Spleen (tissue), 11 donors: ENCODE results near the gene PALLD. TPM values are rescaled to one million over a fixed set of nuclear protein-coding genes. Genes with fewer than 3 reads are reported as not detected.
"Not testable (repeated sequence)": the region's sequence is repeated elsewhere in the genome, so short reads cannot be mapped to it uniquely, and the experiment has no call there.

Experiments
- DNase-seq: peaks from one replicate; pipeline ENCODE4 v3.0.0-alpha.2; 2020
- H3K27ac ChIP-seq, 8 donors: fragments of 200-600 bp; sonication (generic) in 7 of 8; 1 replicate in 4 of 8; 2 replicates in 4 of 8; pipeline versions ENCODE4 v1.5.0 to v1.8.0; 2016 to 2021; ENCODE audit warnings: inconsistent platforms in 4 of 8, mild to moderate bottlenecking in 4 of 8, moderate library complexity in 1 of 8
- H3K27me3 ChIP-seq, 7 donors: fragments of 200-600 bp; sonication (generic) in 6 of 7; replicated peaks in 1 of 7; 1 replicate in 4 of 7; 2 replicates in 3 of 7; pipeline versions ENCODE4 v1.5.0 to v1.8.0; 2016 to 2021; ENCODE audit warnings: inconsistent platforms in 3 of 7, mild to moderate bottlenecking in 1 of 7
- H3K36me3 ChIP-seq, 6 donors: fragments of 200-600 bp; sonication (generic) in 5 of 6; 1 replicate in 4 of 6; 2 replicates in 2 of 6; pipeline versions ENCODE4 v1.5.0 to v1.8.0; 2016 to 2021; ENCODE audit warnings: inconsistent platforms in 2 of 6
- H3K4me1 ChIP-seq, 6 donors: fragments of 200-600 bp; sonication (generic) in 5 of 6; 1 replicate in 3 of 6; 2 replicates in 3 of 6; pipeline versions ENCODE4 v1.5.0 to v1.8.0; 2016 to 2021; ENCODE audit warnings: inconsistent platforms in 3 of 6
- H3K4me3 ChIP-seq, 8 donors: fragments of 200-600 bp; sonication (generic) in 7 of 8; 1 replicate in 4 of 8; 2 replicates in 4 of 8; pipeline versions ENCODE4 v1.5.0 to v1.8.0; 2016 to 2021; ENCODE audit warnings: inconsistent platforms in 4 of 8, mild to moderate bottlenecking in 4 of 8, moderate library complexity in 2 of 8
- H3K9me3 ChIP-seq, 8 donors: fragments of 200-600 bp; sonication (generic) in 7 of 8; 1 replicate in 4 of 8; 2 replicates in 4 of 8; pipeline versions ENCODE4 v1.5.0 to v1.8.0; 2016 to 2021; ENCODE audit warnings: inconsistent platforms in 4 of 8
- POLR2A ChIP-seq, 3 donors: fragments of 450-650 bp; IDR thresholded peaks; one replicate each; pipeline ENCODE4 v1.5.1; 2017; ENCODE audit warnings: antibody characterized with exemption in 3 of 3, mild to moderate bottlenecking in 1 of 3
- POLR2AphosphoS5 ChIP-seq, 3 donors: sonication (generic); formaldehyde crosslinking; IDR thresholded peaks; one replicate each; pipeline ENCODE4 v1.5.1; 2017; ENCODE audit warnings: antibody characterized with exemption in 3 of 3
- WGBS, 5 donors: extraction: QIAGEN DNeasy Blood & Tissue Kit in 3 of 5; methylation state at CpG; one replicate each; pipeline versions ENCODE4 v1.1.5 to v1.1.7; 2013 to 2018; 5-methylcytosine and 5-hydroxymethylcytosine counted together
- intact Hi-C: fragments of 100-400 bp; cut with DNase I; formaldehyde crosslinking; loops from one replicate; pipeline ENCODE4 v1.15.0; 2023; ENCODE audit warnings: low total_unique reads
- polyA plus RNA-seq, 3 donors: library from polyadenylated mRNA; stranded (reverse); fragments of 200-250 nt; gene quantifications; one replicate each; pipeline ENCODE4 v1.2.1, GENCODE V29; 2013
- total RNA-seq, 7 donors: library from RNA; depleted of rRNA in 3 of 7; stranded (reverse); fragments of >200 nt in 3 of 7; fragmentation: NEBNext Ultra II Directional in 4 of 7; extraction: Animal tissue kit (Norgen Biotek cat#: 25700) in 4 of 7; gene quantifications; one replicate each; pipeline versions ENCODE4 v1.1.0 to v1.2.1, GENCODE V29; 2016 to 2021
- TF ChIP-seq, protein P1 (sequence below), 11 experiments: fragments of 200-600 bp in 7 of 11; fragments of 450-650 bp in 4 of 11; sonication (generic) in 4 of 11; IDR thresholded peaks in 8 of 11; conservative IDR thresholded peaks in 3 of 11; 1 replicate in 7 of 11; 2 replicates in 4 of 11; pipeline versions ENCODE4 v1.4.0 to v1.8.0; 2016 to 2021; ENCODE audit warnings: antibody characterized with exemption in 11 of 11, inconsistent platforms in 4 of 11, mild to moderate bottlenecking in 1 of 11
- donor health status: healthy with polysubstance abuse.
- donor health status: DM: no; HTN: no; CAD: no; lungs with moderate emphysema.
- donor health status: DM: no; HTN: no; CAD: no.
- donor health status: Bipolar disorder and iron deficiency.
- donor health status: healthy.
- donor health status: DM: no; HTN: no; CAD: no.
- donor health status: DM: yes; HTN: yes; CAD: no.

The PALLD gene
- total and polyA plus RNA-seq, 10 donors: 24.3 to 228 (median 142) TPM

DNA sequence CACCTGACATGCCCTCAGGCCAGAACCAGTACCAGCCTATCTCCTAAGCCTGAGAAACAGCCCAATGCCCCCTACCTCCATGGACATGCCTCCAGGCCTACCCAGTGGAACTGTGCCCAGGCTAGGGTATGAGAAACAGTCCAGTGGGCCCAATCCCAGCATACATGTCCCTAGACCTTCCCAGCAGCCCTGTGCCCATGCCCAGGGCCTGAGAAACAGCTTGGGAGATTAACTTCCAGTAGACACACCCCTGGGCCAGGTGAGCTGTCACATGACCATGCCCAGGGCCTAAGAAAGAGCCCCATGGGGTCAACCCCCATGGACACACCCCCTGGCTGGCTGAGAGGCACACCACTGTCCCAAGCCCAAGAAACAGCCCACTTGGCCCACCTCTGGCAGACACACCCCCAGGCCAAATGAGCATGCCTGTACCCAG is 434.4 kb downstream of the PALLD start:
- intact Hi-C loops: no loop called here
- H3K4me1 ChIP-seq: no peaks in the 10 kb centered on the region
- TF ChIP-seq POLR2A (IDR thresholded peaks at IDR 0.05) (no peak), POLR2AphosphoS5 (IDR thresholded peaks at IDR 0.05) (peak in 1 of 3 donors; percentile 22)
- TF ChIP-seq, protein P1, sequence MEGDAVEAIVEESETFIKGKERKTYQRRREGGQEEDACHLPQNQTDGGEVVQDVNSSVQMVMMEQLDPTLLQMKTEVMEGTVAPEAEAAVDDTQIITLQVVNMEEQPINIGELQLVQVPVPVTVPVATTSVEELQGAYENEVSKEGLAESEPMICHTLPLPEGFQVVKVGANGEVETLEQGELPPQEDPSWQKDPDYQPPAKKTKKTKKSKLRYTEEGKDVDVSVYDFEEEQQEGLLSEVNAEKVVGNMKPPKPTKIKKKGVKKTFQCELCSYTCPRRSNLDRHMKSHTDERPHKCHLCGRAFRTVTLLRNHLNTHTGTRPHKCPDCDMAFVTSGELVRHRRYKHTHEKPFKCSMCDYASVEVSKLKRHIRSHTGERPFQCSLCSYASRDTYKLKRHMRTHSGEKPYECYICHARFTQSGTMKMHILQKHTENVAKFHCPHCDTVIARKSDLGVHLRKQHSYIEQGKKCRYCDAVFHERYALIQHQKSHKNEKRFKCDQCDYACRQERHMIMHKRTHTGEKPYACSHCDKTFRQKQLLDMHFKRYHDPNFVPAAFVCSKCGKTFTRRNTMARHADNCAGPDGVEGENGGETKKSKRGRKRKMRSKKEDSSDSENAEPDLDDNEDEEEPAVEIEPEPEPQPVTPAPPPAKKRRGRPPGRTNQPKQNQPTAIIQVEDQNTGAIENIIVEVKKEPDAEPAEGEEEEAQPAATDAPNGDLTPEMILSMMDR (IDR thresholded peaks at IDR 0.05 in 8 of 11, conservative IDR thresholded peaks at IDR 0.05 in 3 of 11): no peak
- no peaks in the 10 kb centered on the region for H3K27me3 ChIP-seq
- H3K4me3 ChIP-seq: no peak overlapping the region
- DNase-seq: no peak
- peaks cover 0 to 61% (median 57%) of the 10 kb centered on the region in 8 donors for H3K9me3 ChIP-seq
- H3K36me3 ChIP-seq: peaks cover 0 to 48% (median 25%) of the 10 kb centered on the region in 6 donors
- no peak overlapping the region for H3K27ac ChIP-seq

DNA sequence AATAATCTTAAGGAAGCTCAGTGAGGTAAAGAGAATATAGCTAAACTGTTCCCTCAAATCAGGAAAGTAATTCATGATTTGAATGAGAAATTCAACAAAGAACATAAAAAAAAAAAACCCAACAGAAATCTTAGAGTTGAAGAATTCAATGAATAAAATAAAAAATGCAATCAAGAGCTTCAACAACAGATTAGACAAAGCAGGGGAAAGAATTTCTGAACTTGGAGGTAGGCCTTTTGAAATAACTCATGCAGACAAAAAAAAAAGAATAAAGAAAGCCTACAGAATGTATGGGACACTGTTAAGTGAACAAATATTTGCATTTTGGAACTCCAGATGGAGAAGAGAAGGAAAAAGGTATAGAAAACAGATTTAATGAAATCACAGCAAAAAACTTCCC is 435.3 kb downstream of the PALLD start:
- intact Hi-C loops: no loop called here

DNA sequence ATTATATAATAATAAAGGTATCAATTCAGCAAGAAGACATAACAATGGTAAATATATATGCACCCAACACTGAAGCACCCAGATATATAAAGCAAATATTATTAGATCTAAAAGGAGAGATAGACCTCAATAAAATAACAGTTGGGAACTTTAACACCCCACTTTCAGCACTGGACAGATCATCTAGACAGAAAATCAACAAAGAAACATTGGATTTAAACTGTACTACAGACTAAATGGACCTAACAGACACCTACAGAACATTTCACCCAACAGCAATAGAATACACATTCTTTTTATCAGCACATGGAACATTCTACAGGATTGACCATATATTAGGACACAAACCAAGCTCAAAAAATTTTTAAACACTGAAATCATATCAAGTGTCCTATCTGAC is 436.6 kb downstream of the PALLD start:
- Histone ChIP-seq H3K27me3 (no peaks in the 10 kb centered on the region), H3K27ac (no peak overlapping the region), H3K36me3 (peaks cover 0 to 26% (median 8%) of the 10 kb centered on the region in 6 donors), H3K4me3 (no peak overlapping the region), H3K9me3 (peaks cover 4 to 83% (median 78%) of the 10 kb centered on the region in 8 donors), H3K4me1 (no peaks in the 10 kb centered on the region)
- intact Hi-C loops: no loop called here
- no peak for DNase-seq
- TF ChIP-seq POLR2A (IDR thresholded peaks at IDR 0.05): no peak
- TF ChIP-seq, protein P1 (IDR thresholded peaks at IDR 0.05 in 8 of 11, conservative IDR thresholded peaks at IDR 0.05 in 3 of 11): no peak
- TF ChIP-seq POLR2AphosphoS5 (IDR thresholded peaks at IDR 0.05): no peak

More for the DNA sequence above, 435.3 kb downstream of the PALLD start:
- peaks cover 0 to 38% (median 17%) of the 10 kb centered on the region in 6 donors for H3K36me3 ChIP-seq
- no peak overlapping the region for H3K27ac ChIP-seq
- H3K27me3 ChIP-seq: no peaks in the 10 kb centered on the region
- no peak overlapping the region for H3K4me3 ChIP-seq
- H3K4me1 ChIP-seq: no peaks in the 10 kb centered on the region
- TF ChIP-seq POLR2A (IDR thresholded peaks at IDR 0.05): no peak
- TF ChIP-seq, protein P1 (IDR thresholded peaks at IDR 0.05 in 8 of 11, conservative IDR thresholded peaks at IDR 0.05 in 3 of 11): no peak
- no peak for TF ChIP-seq POLR2AphosphoS5 (IDR thresholded peaks at IDR 0.05)
- no peak for DNase-seq
- H3K9me3 ChIP-seq: peaks cover 0 to 70% (median 65%) of the 10 kb centered on the region in 8 donors

DNA sequence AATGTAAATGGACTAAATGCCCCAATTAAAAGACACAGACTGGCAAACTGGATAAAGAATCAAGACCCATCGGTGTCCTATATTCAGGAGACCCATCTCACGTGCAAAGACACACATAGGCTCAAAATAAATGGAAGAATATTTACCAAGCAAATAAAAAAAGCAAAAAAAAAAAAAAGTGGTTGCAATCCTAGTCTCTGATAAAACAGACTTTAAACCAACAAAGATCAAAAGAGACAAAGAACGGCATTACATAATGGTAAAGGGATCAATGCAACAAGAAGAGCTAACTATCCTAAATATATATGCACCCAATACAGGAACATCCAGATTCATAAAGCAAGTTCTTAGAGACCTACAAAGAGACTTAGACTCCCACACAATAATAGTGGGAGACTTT is 440.6 kb downstream of the PALLD start:
- intact Hi-C loops, H3K4me1 ChIP-seq, H3K27ac ChIP-seq, DNase-seq, H3K36me3 ChIP-seq, H3K4me3 ChIP-seq, H3K27me3 ChIP-seq: not testable (repeated sequence)
- 92 to 96% (median 94%) methylated on average over 3 of the region's 3 CpGs for WGBS, 5 donors
- H3K9me3 ChIP-seq: peaks cover 5 to 86% (median 79%) of the 10 kb centered on the region in 8 donors

DNA sequence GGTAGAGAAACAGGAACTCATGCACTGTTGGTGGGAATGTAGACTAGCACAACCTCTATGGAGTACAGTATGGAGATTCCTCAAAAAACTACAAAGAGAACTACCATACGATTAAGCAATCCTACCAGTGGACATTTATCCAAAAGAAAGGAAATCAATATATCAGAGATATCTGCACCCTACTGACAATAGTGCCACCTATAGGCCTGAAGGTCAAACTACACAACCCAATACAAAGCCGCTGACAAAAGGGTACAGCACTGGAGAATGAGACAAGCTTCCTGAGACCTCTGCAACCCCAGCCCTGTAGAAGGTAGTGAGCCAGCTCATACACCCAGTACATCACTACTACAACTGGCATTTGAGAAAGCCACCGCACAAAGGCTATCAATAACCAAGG is 446.1 kb downstream of the PALLD start:
- Histone ChIP-seq H3K27me3 (no peaks in the 10 kb centered on the region), H3K4me1 (no peaks in the 10 kb centered on the region), H3K9me3 (peaks cover 5 to 31% (median 25%) of the 10 kb centered on the region in 8 donors), H3K36me3 (no peaks in the 10 kb centered on the region), H3K27ac (no peak overlapping the region), H3K4me3 (no peak overlapping the region)
- intact Hi-C loops: no loop called here
- TF ChIP-seq, protein P1 (IDR thresholded peaks at IDR 0.05 in 8 of 11, conservative IDR thresholded peaks at IDR 0.05 in 3 of 11): peak in 5 of 11 experiments; percentile 15 to 41 (median 23)
- no peak for TF ChIP-seq POLR2AphosphoS5 (IDR thresholded peaks at IDR 0.05)
- no peak for DNase-seq
- 85 to 94% (median 92%) methylated on average over 3 of the region's 3 CpGs for WGBS, 5 donors
